ENCODE data around the gene UBXN2A.
"Not testable (repeated sequence)": the region's sequence is repeated elsewhere in the genome, so short reads cannot be mapped to it uniquely, and the experiment has no call there.

Gene UBXN2A

GRCh38 chr2:24014902-24015301 lies 74.6 kb downstream of the UBXN2A start:
- DNase-seq: not testable (repeated sequence)

- DNase-seq: peak; percentile 59
Observed at GRCh38 chr2:24015562-24016375, 75.5 kb downstream of the UBXN2A start.

GRCh38 chr2:24016376-24016761 lies 76.1 kb downstream of the UBXN2A start:
- no peak for DNase-seq

GRCh38 chr2:24016853-24017703 lies 76.8 kb downstream of the UBXN2A start:
- no peak for DNase-seq

GRCh38 chr2:24017711-24018110 lies 77.4 kb downstream of the UBXN2A start:
- no peak for DNase-seq

- no peak for DNase-seq
Observed at GRCh38 chr2:24018241-24018640, 78.0 kb downstream of the UBXN2A start.

GRCh38 chr2:24019729-24020128 lies 79.5 kb downstream of the UBXN2A start:
- DNase-seq: no peak

- no peak for DNase-seq
Observed at GRCh38 chr2:24020244-24020643, 80.0 kb downstream of the UBXN2A start.

- DNase-seq: no peak
Observed at GRCh38 chr2:24021122-24021998, 81.1 kb downstream of the UBXN2A start.

- no peak for DNase-seq
Observed at GRCh38 chr2:24022324-24022974, 82.2 kb downstream of the UBXN2A start.

- DNase-seq: no peak
Observed at GRCh38 chr2:24022975-24023575, 82.8 kb downstream of the UBXN2A start.

GRCh38 chr2:24024018-24024417 lies 83.8 kb downstream of the UBXN2A start:
- DNase-seq: peak; percentile 25

- no peak for DNase-seq
Observed at GRCh38 chr2:24024996-24025663, 84.9 kb downstream of the UBXN2A start.

- no peak for DNase-seq
Observed at GRCh38 chr2:24026233-24026632, 86.0 kb downstream of the UBXN2A start.

- DNase-seq: no peak
Observed at GRCh38 chr2:24038786-24039499, 98.7 kb downstream of the UBXN2A start.

GRCh38 chr2:24040511-24040910 lies 100.2 kb downstream of the UBXN2A start:
- no peak for DNase-seq

- DNase-seq: not testable (repeated sequence)
Observed at GRCh38 chr2:24043133-24043532, 102.9 kb downstream of the UBXN2A start.

GRCh38 chr2:24045511-24046508 lies 105.5 kb downstream of the UBXN2A start:
- no peak for DNase-seq

- no peak for DNase-seq
Observed at GRCh38 chr2:24046599-24046929, 106.3 kb downstream of the UBXN2A start.
